ENCODE data around the gene KIF1A. TPM values are rescaled to one million over a fixed set of nuclear protein-coding genes. Genes with fewer than 3 reads are reported as not detected.
A peak's percentile ranks its signal among the peaks of the same experiment; 100 is the strongest.

Gene KIF1A
- total RNA-seq, 1 donor from 2014 or later: 48.9 TPM

DNA sequence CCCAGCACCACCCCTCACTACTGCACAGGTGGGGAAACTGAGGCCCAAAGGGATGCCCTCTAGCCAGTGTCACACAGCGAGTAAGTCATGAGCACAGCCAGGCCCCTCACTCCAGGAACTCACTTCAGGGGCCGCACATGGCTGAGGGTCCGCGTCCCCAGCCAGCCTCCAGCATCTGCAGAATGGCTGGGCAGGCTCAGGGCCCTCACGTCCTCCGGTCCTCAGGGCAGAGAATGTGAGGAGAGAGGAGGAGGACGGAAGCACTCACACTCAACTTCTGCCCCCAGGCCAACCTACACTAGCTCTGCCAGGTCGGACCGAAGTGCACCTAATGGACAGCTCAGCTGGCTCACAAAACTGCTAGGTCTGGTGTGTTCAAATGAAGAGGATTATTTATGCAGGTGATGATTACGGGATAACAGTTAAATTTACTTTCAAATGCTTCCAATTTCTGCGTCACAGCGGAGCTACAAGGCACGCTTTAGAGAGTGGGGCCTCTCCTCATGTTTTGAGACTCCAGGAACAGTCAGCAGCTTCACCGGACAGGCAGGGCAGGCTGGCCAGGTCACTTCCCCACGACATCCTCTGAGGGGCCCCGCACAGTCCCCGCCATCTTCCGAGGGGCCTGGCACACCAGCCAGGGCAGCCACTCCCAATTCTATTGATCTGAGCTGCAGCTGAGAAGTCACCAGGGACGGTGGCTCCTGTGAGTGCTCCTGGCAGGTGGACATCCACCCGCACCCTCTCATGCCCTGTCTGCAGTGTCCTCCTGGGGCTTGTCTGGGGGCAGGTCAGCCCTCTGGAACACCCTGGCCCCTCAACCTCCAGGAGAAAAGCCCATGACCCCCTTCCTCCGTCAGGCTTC is 26.5 kb downstream of the KIF1A start:
- TF ChIP-seq, protein P1, sequence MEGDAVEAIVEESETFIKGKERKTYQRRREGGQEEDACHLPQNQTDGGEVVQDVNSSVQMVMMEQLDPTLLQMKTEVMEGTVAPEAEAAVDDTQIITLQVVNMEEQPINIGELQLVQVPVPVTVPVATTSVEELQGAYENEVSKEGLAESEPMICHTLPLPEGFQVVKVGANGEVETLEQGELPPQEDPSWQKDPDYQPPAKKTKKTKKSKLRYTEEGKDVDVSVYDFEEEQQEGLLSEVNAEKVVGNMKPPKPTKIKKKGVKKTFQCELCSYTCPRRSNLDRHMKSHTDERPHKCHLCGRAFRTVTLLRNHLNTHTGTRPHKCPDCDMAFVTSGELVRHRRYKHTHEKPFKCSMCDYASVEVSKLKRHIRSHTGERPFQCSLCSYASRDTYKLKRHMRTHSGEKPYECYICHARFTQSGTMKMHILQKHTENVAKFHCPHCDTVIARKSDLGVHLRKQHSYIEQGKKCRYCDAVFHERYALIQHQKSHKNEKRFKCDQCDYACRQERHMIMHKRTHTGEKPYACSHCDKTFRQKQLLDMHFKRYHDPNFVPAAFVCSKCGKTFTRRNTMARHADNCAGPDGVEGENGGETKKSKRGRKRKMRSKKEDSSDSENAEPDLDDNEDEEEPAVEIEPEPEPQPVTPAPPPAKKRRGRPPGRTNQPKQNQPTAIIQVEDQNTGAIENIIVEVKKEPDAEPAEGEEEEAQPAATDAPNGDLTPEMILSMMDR (IDR thresholded peaks at IDR 0.05; ENCODE audit: unreplicated experiment): no peak
- H3K4me1 Mint-ChIP-seq: peaks cover 31% of the 10 kb centered on the region
- no peak overlapping the region for H3K4me3 Mint-ChIP-seq
- DNase-seq (ENCODE audit: low spot score in 2 of 2, unreplicated experiment in 2 of 2): peak in 1 of 2 experiments; percentile 11
- no peaks in the 10 kb centered on the region for H3K9me3 Mint-ChIP-seq
- no peaks in the 10 kb centered on the region for H3K27me3 Mint-ChIP-seq (ENCODE audit: low read depth)
- peak overlapping the region; percentile 49 for H3K27ac Mint-ChIP-seq
- no peaks in the 10 kb centered on the region for H3K36me3 Mint-ChIP-seq

- H3K27me3 Mint-ChIP-seq (ENCODE audit: low read depth): no peaks in the 10 kb centered on the region
- H3K9me3 Mint-ChIP-seq: no peaks in the 10 kb centered on the region
- H3K4me3 Mint-ChIP-seq: no peak overlapping the region
- no peaks in the 10 kb centered on the region for H3K36me3 Mint-ChIP-seq
- DNase-seq (ENCODE audit: low spot score in 2 of 2, unreplicated experiment in 2 of 2): peak in 1 of 2 experiments; percentile 16
- H3K27ac Mint-ChIP-seq: peak overlapping the region; percentile 90
- TF ChIP-seq, protein P1 (IDR thresholded peaks at IDR 0.05; ENCODE audit: unreplicated experiment): no peak
- peaks cover 31% of the 10 kb centered on the region for H3K4me1 Mint-ChIP-seq
These were observed 27.2 kb downstream of the KIF1A start for GRCh38 chr2:240792629-240793312.

GRCh38 chr2:240791821-240792628 is 28.0 kb downstream of the KIF1A start:
- no peak overlapping the region for H3K4me3 Mint-ChIP-seq
- H3K4me1 Mint-ChIP-seq: peaks cover 31% of the 10 kb centered on the region
- H3K27me3 Mint-ChIP-seq (ENCODE audit: low read depth): no peaks in the 10 kb centered on the region
- peak; percentile 37 to 61 for DNase-seq (ENCODE audit: low spot score in 2 of 2, unreplicated experiment in 2 of 2)
- H3K9me3 Mint-ChIP-seq: no peaks in the 10 kb centered on the region
- no peaks in the 10 kb centered on the region for H3K36me3 Mint-ChIP-seq
- TF ChIP-seq, protein P1 (IDR thresholded peaks at IDR 0.05; ENCODE audit: unreplicated experiment): no peak
- peak overlapping the region; percentile 90 for H3K27ac Mint-ChIP-seq

GRCh38 chr2:240791221-240791800 is 28.7 kb downstream of the KIF1A start:
- TF ChIP-seq, protein P1 (IDR thresholded peaks at IDR 0.05; ENCODE audit: unreplicated experiment): no peak
- peak overlapping the region; percentile 12 for H3K27ac Mint-ChIP-seq
- peaks cover 31% of the 10 kb centered on the region for H3K4me1 Mint-ChIP-seq
- H3K27me3 Mint-ChIP-seq (ENCODE audit: low read depth): no peaks in the 10 kb centered on the region
- no peaks in the 10 kb centered on the region for H3K9me3 Mint-ChIP-seq
- H3K36me3 Mint-ChIP-seq: no peaks in the 10 kb centered on the region
- no peak overlapping the region for H3K4me3 Mint-ChIP-seq
- peak in 1 of 2 experiments; percentile 17 for DNase-seq (ENCODE audit: low spot score in 2 of 2, unreplicated experiment in 2 of 2)

Measured in mesothelial cell of epicardium (in vitro differentiated cells).